Measurements from ENCODE around the gene MYO7A.

MYO7A gene

DNA sequence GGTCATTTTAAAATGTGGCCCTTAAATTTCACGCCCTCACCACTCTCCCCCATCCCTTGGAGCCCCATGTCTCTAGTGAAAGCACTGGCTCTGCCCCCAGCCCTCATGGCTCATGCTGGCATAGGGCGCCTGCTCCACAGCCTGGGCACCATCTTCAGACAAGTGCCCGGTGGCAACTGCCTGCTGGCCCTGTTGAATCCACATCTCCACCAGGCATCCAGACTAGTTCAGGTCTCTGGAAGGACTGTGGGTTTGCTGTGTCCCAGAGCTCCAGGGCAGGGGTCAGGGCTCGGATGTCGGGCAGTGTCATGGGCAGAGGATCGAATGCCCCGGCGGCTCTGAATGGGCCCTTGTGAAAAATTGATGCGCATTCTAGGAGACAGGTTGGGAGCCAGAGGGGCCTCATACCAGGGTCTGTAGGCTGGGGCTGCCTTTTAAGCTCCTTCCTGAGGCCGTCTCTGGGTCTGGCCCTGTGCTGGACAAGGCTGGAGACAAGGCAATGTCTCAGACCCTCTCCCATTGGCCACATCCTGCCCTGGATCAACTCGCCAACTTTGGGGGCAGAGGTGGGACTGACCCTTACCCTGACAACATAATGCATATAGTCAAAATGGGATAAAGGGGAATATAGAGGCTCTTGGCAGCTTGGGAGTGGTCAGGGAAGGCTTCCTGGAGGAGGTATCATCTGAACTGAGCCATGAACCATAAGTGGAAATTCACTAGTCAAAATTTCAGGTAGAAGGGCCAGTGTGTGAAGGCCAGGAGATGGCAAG lies 1.2 kb downstream of the MYO7A start:
- DNase-seq (ENCODE audit: low read depth): no peak

DNA sequence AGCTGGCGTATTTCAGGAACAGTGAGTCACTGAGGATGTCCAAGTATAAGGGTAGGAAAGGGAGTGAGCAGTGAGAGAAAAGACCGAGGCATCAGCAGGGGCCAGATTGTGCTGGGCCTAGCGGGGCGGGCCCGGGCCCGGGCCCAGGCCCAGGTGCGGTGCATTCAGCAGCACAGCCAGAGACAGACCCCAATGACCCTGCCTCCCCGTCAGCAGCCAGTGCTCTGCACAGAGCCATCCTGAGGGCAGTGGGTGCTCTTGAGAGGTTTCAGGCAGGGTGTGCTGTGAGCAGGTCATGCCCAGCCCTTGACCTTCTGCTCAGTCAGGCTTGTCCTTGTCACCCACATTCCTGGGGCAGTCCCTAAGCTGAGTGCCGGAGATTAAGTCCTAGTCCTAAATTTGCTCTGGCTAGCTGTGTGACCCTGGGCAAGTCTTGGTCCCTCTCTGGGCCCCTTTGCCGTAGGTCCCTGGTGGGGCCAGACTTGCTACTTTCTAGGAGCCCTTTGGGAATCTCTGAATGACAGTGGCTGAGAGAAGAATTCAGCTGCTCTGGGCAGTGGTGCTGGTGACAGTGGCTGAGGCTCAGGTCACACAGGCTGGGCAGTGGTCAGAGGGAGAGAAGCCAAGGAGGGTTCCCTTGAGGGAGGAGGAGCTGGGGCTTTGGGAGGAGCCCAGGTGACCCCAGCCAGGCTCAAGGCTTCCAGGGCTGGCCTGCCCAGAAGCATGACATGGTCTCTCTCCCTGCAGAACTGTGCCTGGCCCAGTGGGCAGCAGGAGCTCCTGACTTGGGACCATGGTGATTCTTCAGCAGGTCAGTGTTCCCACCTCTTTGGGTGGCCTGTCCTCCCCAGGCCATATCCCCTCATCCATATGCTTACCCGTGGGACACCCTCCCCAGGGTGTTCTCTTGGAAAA lies 2.1 kb downstream of the MYO7A start:
- no peak for DNase-seq (ENCODE audit: low read depth)

DNA sequence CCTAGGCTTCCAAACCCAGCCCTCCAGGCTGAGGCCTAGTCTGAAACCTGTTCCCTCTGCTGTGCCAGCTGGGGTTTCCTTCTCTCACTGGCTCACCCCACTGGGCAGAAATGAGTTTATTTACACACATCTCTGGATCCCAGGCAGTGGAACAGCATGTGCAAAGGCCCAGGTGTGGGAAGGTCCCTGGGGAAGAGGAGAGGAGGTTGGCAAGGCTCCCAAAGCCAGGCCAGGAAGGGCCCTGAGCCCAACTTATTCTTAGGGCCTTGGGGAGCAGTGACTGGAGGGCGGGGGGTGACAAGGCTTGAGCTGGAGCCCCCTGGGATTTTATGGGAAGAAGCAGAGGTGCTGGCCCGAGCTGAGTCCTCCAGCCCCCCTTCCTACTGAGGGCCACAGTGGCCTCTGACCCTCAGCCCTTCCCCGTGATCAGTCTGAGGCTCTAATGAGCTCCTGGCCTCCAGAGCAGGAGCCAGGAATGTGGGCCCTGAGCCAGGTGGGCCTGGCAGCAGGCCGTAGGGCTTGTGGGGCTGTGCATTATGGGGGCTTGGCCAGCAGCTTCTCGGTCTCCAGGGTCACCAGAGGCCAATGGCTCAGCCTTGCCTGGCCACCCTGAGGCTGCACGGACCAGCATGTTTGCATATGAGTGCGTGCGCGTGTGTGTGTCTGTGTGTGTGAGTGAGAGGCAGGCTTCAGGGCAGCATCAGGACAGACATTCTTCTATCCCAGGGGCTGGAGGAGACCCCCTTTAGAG lies 2.9 kb downstream of the MYO7A start:
- no peak for DNase-seq (ENCODE audit: low read depth)

DNA sequence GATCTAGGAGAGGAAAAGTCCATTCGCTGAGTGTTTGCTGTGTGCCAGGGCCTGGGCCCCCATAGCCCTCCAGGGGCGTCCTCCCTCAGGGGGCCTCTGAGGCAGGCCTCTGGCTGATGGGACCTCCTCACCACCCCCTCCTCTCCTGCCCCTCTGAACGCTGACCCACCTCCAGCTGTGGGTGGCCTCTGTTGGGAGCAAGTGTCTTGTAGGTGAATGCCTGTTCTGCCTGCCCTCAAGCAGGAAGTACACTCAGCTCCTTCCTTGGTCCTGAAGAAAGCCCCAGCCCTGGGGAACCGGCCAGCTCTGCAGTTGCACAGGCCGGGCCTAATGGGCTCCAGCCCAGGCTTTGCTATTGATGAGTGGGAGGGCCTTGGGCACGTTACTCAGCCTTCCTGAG lies 3.5 kb downstream of the MYO7A start:
- no peak for DNase-seq (ENCODE audit: low read depth)

DNA sequence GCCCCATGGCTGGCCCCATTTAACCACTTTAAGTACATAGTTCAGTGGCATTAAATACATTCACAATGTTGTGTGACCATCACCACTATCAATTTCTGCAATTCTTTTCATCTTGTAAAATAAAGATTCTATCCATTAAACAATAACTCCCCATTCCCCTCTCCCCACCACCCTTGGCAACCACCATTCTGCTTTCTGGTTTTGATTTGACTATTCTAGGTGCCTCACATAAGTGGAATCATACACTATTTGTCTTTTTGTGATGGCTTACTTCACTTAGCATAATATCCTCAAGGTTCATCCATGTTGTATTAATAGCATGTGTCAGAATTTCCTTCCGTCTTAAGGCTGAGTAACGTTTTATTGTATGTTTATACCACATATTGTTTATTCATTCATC lies 7.0 kb downstream of the MYO7A start:
- no peak for DNase-seq (ENCODE audit: low read depth)

DNA sequence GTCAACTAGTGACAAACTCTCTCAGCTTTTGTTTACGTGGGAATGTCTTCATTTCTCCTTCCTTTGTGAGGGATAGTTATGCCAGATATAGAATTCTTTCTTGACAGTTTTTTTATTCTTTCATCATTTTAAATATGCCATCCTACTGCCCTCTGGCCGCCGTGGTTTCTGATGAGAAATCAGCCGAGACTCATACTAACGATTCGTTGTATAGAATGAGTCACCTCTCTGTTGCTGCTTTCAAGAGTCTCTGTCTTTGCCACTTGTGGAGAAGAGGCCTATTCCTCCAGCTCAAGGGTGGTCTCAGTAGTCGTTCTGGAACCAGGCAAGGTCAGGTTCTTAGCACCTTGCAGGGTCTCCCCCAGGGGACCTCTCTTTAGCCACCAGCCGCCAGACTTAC lies 8.0 kb downstream of the MYO7A start:
- DNase-seq (ENCODE audit: low read depth): no peak

DNA sequence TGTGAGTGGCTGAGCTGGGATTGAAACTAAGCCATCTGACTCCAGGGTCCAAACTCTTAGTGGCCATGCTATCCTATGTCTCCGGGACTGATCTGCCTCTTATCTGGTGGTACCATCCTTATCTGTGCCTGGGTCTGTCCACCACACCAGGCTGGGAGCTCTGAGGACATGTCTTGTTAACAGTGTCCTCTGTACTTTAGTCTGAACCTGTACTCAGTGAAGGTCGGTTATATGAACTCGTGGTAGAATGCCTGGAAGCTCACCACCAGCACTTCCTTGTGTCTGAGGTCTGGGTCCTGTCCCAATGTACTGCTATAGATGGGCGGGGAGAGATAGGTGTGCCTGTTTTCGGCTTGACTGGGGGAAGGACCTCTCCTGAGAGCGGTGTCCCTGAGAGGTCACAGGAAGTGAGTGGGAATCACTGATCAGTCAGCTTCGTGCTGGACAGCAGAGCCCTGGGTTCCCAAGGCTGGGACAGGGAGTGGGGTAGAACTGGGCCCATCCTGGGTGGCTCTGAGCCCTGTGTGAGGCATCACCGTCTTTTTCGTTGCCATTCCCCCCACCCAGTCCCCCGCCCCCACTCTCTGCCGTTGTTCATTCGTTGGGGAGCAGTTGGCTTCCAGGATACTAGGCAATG lies 8.9 kb downstream of the MYO7A start:
- DNase-seq (ENCODE audit: low read depth): no peak

DNA sequence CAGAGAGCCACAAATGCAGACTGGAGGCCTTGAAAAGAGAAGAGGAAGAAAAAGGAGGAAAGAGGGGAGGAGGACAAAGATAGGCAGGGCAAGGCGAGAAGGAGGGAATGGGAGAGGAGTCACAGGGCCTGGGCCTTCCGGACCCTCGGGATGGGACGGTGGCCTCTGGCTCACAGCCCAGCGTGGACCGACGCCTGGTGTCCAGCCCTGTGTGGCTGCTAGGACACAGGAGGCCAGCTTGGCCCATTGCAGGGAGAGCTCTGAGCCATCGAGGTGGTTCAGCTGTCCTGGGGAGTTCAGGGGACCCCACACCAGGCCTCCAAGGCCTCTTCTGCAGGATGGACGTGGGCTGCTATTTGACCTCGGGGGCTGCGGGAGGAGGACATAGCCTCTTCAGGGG lies 9.4 kb downstream of the MYO7A start:
- no peak for DNase-seq (ENCODE audit: low read depth)

DNA sequence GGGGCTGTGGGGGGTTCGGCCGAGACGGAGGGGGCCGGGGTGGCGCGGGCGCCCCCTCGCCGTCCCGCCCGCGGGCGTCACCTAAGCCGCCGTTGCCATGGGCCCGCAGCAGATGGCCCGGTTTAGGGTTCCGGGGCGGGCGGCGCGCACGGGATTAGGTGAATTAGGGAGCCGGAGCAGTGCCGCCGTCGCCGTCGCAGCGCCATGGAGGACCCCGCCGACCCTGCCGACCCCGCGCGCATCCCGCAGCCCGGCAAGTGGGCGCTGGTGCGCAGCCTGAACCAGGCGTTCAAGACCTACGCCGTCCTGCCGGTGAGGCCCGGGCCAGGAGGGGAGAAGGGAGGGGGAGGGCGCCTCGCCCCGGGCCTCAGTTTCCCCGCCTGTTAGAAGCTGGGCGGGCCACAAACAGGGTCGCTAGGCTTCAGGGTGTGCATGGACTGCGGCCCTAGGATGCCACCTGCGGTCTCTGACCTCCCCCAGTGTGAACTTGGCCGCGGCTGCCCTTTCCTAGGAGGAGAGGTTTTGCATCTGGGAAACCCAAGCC lies 10.1 kb downstream of the MYO7A start:
- DNase-seq (ENCODE audit: low read depth): no peak

DNA sequence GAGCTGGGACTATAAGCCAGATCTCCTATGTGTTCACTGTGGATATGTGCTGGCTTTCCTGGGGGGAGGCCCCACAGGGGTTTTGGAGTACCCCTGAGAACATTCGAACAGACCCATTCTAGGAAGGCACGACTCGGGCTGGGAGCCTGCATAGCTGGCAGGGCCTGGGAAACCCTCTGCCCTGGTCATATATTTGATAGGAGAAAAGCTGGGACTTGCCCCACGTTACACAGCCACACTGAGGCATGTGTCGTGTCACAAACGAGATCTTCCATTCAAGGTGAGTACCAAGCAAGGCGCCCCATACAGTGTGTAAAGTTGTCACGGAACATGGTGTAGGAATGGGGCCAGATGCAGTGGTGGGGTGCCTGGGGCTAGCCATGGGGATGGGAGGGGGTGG lies 11.2 kb downstream of the MYO7A start:
- DNase-seq (ENCODE audit: low read depth): no peak

DNA sequence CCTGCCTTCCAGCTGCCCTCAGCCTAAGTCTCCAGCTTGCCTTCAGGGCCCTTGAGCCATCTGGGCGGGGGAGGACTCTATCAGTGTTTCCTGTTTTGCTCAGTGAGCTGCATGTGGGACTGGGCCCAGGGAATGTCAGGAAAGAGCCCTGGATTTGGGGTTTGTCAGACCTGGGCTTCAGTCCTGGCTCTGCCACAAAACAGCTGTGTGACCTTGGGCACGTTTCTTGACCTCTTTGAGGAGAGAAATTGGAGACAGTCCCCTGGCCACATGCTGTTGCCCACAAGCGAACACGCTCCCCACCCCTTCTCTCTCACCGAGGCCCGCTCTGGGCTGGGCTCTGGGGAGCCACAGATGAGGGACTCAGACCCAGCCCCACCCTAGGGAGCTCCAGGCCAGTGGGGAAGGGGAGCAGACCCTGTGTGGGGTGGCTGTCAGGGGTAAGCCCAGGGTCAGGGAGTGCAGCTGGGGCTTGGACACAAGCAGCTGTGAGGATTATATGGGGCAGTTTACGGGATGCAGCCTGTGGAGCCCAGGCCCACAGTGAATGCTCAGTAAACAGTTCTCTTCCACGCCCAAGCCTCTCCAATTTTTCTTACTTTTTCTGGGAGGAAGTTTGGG lies 12.3 kb downstream of the MYO7A start:
- DNase-seq (ENCODE audit: low read depth): no peak

DNA sequence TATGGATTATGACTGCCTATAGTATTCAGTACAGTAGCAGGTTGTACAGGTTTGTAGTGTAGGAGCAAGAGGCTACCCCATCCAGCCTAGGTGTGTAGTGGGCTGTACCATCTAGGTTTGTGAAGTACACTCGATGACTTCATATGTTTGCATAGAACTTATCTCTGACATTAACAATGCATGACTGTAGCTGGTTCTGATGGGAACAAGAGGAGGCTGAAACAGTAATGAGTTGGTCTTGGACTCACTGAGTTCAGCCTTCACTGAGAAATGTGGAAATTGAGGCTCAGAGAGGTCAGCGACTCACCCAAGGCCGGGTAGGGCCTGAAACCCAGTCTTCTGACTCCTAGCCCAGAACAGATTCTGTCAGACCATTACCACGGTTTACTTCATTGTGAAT lies 13.0 kb downstream of the MYO7A start:
- no peak for DNase-seq (ENCODE audit: low read depth)

DNA sequence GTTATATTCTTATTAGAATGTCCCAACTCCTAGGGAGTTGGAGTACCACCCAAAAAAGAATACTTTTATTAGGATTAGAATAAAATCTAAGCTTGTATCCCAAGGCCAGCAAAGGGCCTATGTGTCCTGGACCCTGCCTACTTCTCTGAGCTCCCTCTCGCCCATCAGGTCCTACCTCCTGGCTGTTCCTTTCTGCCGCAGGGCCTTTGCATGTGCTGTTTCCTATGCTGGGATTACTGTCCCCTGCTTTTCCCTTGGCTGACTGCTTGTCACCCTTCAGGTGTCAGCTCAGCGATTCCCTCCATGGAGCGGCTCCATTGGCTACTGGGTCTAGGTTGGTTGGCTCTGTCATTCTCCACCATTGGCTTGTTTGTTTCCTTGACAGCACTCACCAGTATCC lies 13.4 kb downstream of the MYO7A start:
- no peak for DNase-seq (ENCODE audit: low read depth)

DNA sequence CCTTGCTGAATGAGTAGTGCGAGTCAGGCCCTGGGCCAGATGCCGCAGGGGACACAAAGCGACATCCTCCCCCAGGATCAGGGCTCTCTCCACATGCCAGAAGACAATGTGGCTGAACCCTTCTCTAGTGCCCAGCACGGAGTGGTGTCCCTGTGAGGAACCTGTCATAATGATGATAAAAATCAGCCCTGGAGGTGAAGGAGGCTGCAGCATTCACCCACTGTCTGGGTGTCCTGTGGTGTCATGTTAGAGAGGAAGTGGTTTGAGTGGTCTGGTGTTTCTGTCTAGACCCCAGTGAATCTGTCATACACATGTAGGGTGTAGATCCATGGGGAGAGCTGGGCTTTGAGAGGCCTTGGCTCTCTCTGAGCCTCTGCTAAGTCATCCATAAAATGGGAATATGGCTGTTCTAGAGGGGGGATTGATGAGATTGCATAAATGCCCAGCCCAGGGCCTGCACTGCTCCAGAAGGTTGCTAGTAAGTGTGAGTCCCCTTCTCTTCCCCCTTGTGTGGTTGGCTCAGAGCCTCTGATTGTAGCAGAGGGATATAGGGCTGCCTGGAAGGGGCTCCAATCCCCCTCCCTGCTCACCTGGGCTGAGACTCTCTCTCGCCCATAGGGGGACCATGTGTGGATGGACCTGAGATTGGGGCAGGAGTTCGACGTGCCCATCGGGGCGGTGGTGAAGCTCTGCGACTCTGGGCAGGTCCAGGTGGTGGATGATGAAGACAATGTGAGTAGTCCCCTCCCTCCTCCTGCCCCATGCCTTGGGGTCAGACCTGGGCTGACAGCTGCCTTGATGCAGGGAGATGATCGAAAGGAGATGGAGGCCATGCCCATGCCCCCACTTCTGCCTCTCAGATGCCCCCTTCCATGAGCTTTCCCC lies 14.3 kb downstream of the MYO7A start:
- no peak for DNase-seq (ENCODE audit: low read depth)

DNA sequence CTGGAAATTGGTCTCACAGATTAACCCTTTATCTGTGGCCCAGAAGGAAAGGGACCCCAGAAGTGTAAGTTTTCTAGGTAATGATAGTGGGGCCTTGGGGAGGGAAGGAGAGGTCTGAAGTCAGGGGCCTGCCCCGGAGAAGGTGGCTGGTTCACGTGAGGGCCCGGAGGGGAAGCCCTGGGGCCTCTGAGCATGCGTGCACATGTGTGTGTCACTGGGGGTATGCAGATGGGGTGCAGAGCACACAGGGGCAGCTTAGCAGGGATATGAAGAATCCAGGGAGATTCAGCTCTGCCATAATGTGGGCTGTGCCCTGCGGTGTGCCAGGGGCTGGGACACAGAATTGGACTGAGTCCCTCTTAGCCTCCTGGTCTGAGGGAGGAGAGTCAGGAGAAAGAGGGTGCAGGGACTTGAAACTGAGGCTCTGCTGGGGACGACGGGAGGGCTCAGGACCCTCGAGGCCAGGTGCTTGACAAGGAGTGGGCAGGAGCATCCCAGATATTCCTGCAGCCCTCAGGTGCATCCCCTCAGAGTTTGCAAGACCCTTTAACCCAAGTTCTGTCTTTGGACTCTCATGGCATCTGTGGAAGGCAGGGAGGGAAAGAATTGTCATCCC lies 15.5 kb downstream of the MYO7A start:
- no peak for DNase-seq (ENCODE audit: low read depth)

DNA sequence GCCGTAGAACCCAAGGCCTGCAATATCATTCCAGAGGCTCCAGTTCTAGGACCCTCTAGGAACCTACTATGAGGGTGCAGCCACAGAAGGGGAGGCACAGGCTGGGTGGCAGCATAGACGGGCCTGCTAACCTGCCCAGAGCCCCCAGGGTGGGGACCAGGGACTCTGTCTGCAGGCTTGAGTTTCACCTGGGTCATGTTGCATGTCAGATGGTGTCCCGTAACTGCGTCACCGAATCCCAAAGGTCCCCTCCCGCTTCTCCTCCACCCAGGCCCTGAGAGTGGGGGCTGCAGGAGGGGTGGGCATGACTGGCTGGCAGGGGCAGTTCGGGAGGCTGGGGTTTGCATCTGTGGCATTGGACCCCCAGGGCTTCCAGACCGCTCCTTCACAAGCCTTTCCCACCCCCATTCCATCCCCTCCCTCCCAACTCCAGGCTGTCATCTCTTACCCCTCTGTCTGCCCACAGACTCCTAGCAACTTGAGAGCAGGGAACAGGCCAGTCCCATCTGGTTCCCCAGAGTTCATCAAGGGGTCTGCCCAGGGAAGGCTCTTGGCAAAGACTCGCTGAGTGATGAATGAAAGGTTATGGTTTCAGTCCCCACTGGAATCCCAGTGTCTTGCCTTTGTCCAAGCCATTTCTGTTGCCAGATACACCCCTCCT lies 16.3 kb downstream of the MYO7A start:
- no peak for DNase-seq (ENCODE audit: low read depth)

DNA sequence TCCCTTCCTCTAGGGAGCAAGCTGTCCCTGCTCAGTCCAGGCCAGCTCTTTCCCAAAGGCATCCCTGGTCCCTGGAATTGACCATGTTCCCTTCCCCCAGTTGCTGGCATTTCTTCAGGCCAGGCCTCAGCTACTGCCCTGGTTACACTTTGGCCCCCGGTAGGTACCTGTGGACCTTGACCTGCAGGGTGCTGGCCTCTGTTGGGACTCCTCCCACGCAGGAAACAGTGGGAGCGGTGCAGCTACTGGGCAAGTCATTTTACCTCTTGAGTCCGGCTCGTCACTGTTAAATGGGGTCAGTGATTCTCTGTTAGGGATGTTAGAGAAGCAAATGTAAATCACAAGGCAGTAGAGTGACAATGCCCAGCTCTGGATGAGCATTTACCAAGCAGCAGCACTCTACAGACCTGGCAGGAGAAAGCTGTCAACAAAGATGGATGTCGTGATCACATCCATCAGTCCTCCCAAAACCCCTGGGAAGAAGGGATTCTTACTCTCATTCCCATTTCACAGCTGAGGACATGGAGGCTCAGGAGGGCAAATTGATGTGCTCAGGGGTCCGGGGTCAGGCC lies 16.9 kb downstream of the MYO7A start:
- no peak for DNase-seq (ENCODE audit: low read depth)

DNA sequence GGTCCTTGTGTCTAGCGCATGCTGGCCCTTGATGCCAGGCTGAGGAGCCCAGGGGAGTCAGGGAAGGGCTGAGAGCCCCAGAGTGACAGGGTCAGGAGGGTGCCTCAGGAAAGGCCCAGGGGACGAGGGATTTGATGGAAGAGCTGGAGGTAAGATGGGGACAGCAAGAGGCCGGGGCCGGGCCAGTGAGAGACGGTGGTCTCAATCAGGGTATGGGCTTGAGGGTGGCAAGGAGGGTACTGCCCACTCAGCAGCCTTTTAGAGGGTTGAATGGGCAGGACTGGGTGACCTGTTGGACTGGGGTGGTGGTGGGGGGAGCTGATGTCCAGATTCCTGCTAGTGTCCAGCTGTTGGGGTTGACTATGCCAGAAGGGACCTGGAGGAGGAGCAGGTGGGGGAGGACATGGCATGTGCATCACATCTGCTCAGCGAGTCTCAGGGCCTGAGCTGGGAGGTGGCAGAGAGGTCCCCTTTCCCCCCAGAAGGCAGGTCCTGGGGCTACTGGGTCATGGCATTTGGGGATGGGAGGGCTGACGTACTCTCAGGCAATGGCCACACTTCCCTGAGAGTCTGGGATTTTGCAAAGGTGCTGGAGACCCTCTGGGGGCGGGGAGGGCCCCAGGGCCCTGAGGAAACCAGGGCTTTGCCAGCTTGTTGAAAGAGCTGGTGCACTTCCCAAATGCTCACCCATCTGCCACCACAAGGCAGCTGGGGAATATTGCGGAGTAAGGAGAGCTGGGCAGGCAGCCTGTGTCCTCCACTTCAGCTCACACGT lies 18.4 kb downstream of the MYO7A start:
- no peak for DNase-seq (ENCODE audit: low read depth)

DNA sequence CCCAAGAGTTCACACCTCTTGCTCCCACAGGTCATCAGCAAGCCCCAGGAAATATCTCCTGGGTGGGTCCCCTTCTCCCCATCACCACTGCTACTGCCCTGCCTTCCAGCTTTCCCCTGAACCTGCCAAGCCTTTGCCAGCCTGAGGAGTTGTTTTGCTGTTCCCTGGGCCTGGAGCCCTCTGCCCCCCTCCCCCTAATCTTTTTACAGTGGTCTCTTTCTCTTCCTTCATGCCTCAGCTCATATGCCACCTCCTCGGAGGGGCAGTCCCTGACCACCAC lies 18.9 kb downstream of the MYO7A start:
- DNase-seq (ENCODE audit: low read depth): no peak

Data from stimulated activated CD8-positive, alpha-beta memory T cell treated with anti-CD3 and anti-CD28 coated beads, Interleukin-7, amount 100 ng/mL, for 24 hours (primary cell).